Endothelial cell of umbilical vein (primary cell): ENCODE results near the gene CCS. TPM values are rescaled to one million over a fixed set of nuclear protein-coding genes. Genes with fewer than 3 reads are reported as not detected.

Source experiments
- BruUV-seq: library from RNA; stranded (reverse); fragments of 400-500 nt; replicated peaks from 2 replicates; lab custom pipeline; 2021; lab: Mats Ljungman, UMichigan
- CTCF ChIA-PET: fragments of 300-600, 350-600 bp; sonication (Branson Sonifier 250); formaldehyde crosslinking; loops from one replicate; lab custom pipeline; 2021; ENCODE audit warnings: antibody characterized with exemption, inconsistent platforms; lab: Charles Lee
- POLR2A ChIA-PET: fragments of 300-600, 350-600 bp; sonication (Branson Sonifier 250); formaldehyde crosslinking; loops from one replicate; lab custom pipeline; 2021; ENCODE audit warnings: antibody characterized with exemption, inconsistent platforms; lab: Charles Lee
- DNase-seq: peaks from one replicate; pipeline ENCODE4 v3.0.0-alpha.2; 2011; ENCODE audit warnings: low read depth, low spot score
- FAIRE-seq: peaks from 2 replicates; lab custom pipeline; 2011; peaks lifted over from hg19 to GRCh38; lab: Jason Lieb, UNC
- H2AFZ ChIP-seq: 2 replicates; pipeline ENCODE4 v1.6.0; 2012; ENCODE audit warnings: low read depth, low read length, control low read depth, inconsistent platforms
- H3K27ac ChIP-seq: 2 replicates; pipeline ENCODE4 v1.5.1; 2011; ENCODE audit warnings: low read depth, mild to moderate bottlenecking, control low read depth, low read length, moderate library complexity; ENCODE audit not compliant: insufficient read depth
- H3K27me3 ChIP-seq, 2 experiments: 2 replicates each; pipeline versions ENCODE4 v1.6.0 to v1.6.1; 2011; ENCODE audit warnings: low read length in 2 of 2, mixed read lengths in 1 of 2; ENCODE audit not compliant: control insufficient read depth in 2 of 2, insufficient read depth in 2 of 2
- H3K36me3 ChIP-seq, 2 experiments: 2 replicates in 1 of 2; 3 replicates in 1 of 2; pipeline ENCODE4 v1.5.1; 2011; ENCODE audit warnings: low read length in 2 of 2, mild to moderate bottlenecking in 1 of 2, moderate library complexity in 1 of 2; ENCODE audit not compliant: control insufficient read depth in 2 of 2, insufficient read depth in 2 of 2; ENCODE audit errors: extremely low read depth in 1 of 2
- H3K4me1 ChIP-seq: 3 replicates; pipeline ENCODE4 v1.5.1; 2011; ENCODE audit warnings: mild to moderate bottlenecking, low read length; ENCODE audit not compliant: control insufficient read depth, insufficient read depth; ENCODE audit errors: extremely low read depth
- H3K4me2 ChIP-seq: 2 replicates; pipeline ENCODE4 v1.6.1; 2011; ENCODE audit warnings: low read length, control low read depth, mixed read lengths; ENCODE audit not compliant: insufficient read depth
- H3K4me3 ChIP-seq, 3 experiments: fragments of 200-600 bp in 1 of 3; sonication (generic), shearing (Covaris generic) in 1 of 3; replicated peaks in 1 of 3; 2 replicates each; pipeline ENCODE4 v1.5.1; 2011 to 2016; ENCODE audit warnings: control low read depth in 3 of 3, low read length in 3 of 3, mild to moderate bottlenecking in 2 of 3, inconsistent platforms in 1 of 3, low read depth in 1 of 3, moderate library complexity in 1 of 3; ENCODE audit not compliant: insufficient read depth in 1 of 3
- H3K79me2 ChIP-seq: 2 replicates; pipeline ENCODE4 v1.6.0; 2012; ENCODE audit warnings: low read length, inconsistent platforms; ENCODE audit not compliant: control insufficient read depth, insufficient read depth
- H3K9ac ChIP-seq: replicated peaks from 2 replicates; pipeline ENCODE3; 2011; ENCODE audit warnings: low read length, control low read depth; ENCODE audit not compliant: insufficient read depth; ENCODE audit errors: extremely low read depth
- H3K9me1 ChIP-seq: replicated peaks from 3 replicates; pipeline ENCODE4 v1.6.0; 2011; ENCODE audit warnings: mild to moderate bottlenecking, low read length; ENCODE audit not compliant: control insufficient read depth, insufficient read depth; ENCODE audit errors: extremely low read depth
- H3K9me3 ChIP-seq: replicated peaks from 2 replicates; pipeline ENCODE4 v1.5.1; 2012; ENCODE audit warnings: low read length, inconsistent platforms; ENCODE audit not compliant: control insufficient read depth, insufficient read depth
- H4K20me1 ChIP-seq: replicated peaks from 2 replicates; pipeline ENCODE3; 2011; ENCODE audit warnings: mild to moderate bottlenecking, low read length; ENCODE audit not compliant: control insufficient read depth, insufficient read depth; ENCODE audit errors: extremely low read depth
- EZH2 ChIP-seq: IDR thresholded peaks from 2 replicates; pipeline ENCODE4 v1.6.1; 2012; ENCODE audit warnings: borderline replicate concordance, low read depth, mild to moderate bottlenecking, moderate library complexity, low read length, inconsistent platforms; ENCODE audit not compliant: severe bottlenecking
- FOS ChIP-seq: IDR thresholded peaks from 2 replicates; pipeline ENCODE4 v1.6.1; 2011; ENCODE audit warnings: mild to moderate bottlenecking, low read length, moderate library complexity, borderline replicate concordance; ENCODE audit not compliant: insufficient read depth
- GATA2 ChIP-seq: IDR thresholded peaks from 2 replicates; pipeline ENCODE4 v1.7.0; 2011; ENCODE audit warnings: low read depth, mild to moderate bottlenecking, moderate library complexity, mixed read lengths, low read length; ENCODE audit not compliant: insufficient read length, insufficient read depth
- JUN ChIP-seq: IDR thresholded peaks from 2 replicates; pipeline ENCODE4 v1.6.1; 2011; ENCODE audit warnings: borderline replicate concordance, low read depth; ENCODE audit not compliant: insufficient read length, insufficient read depth
- MYC ChIP-seq: IDR thresholded peaks from one replicate; pipeline ENCODE4 v1.6.1; 2011; ENCODE audit warnings: mild to moderate bottlenecking, low read depth, low read length
- POLR2A ChIP-seq: IDR thresholded peaks from 2 replicates; pipeline ENCODE4 v1.6.1; 2012; ENCODE audit warnings: low read depth, mild to moderate bottlenecking, control low read depth, low read length
- POLR2AphosphoS5 ChIP-seq: IDR thresholded peaks from 2 replicates; pipeline ENCODE4 v1.6.1; 2012; ENCODE audit warnings: low read depth, mild to moderate bottlenecking, control low read depth, low read length, moderate library complexity; ENCODE audit not compliant: insufficient read depth
- dilution Hi-C: fragments of 300-500 bp; cut with MboI; formaldehyde crosslinking; loops from one replicate; pipeline ENCODE4 v1.15.0; 2019; ENCODE audit warnings: low sequenced_read_pairs; ENCODE audit not compliant: extremely low pct_ligation_motif_present
- intact Hi-C: fragments of 100-400 bp; cut with micrococcal nuclease; formaldehyde crosslinking; loops from one replicate; pipeline ENCODE4 v1.10.0; 2022
- polyA plus RNA-seq, 4 experiments: library from polyadenylated mRNA; depleted of rRNA in 3 of 4; stranded (reverse) in 3 of 4; unstranded in 1 of 4; fragments of >200 nt; gene quantifications; 2 replicates each; pipeline versions ENCODE4 v1.2.1 to v1.2.3, GENCODE V29; 2011 to 2012; ENCODE audit warnings: missing spikeins in 1 of 4
- total RNA-seq: library from RNA; stranded (reverse); gene quantifications from 2 replicates; pipeline ENCODE4 v1.2.3, GENCODE V29; 2021
- TF ChIP-seq, protein P1 (sequence below): IDR thresholded peaks from 2 replicates; pipeline ENCODE4 v1.6.1; 2011; ENCODE audit not compliant: insufficient read depth, insufficient read length
- TF ChIP-seq, protein P2 (sequence below), 2 donors: IDR thresholded peaks; 1 replicate in 1 of 2; 2 replicates in 1 of 2; pipeline ENCODE4 v1.5.1; 2011; ENCODE audit warnings: low read length in 2 of 2, mild to moderate bottlenecking in 2 of 2, moderate library complexity in 2 of 2, control low read depth in 1 of 2, inconsistent platforms in 1 of 2, low read depth in 1 of 2; ENCODE audit not compliant: insufficient read depth in 1 of 2; ENCODE audit errors: extremely low read depth in 1 of 2

The CCS gene
- total and polyA plus RNA-seq, 2 donors (not counting 3 experiments of a cell fraction or from before 2014, with no cell fraction given): 38.7 to 39.0 TPM

DNA sequence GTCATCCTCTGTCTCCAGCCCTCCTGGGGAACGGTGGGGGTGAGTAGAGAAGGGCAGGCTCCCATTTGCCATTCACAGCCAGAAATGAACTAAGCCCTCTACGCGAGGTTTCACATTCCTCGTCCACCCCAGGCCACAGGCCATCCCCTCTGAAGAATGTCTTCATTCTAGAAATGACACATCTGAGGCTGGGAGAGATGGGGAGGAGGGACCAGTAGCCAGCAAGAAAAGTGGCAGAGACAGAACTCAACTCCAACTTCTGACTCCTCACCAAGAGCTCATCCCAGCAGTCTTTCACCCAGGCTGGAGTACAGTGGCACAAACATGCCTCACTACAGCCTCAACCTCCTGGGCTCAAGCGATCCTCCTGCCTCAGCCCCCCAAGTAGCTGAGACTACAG is 28.0 kb upstream of the CCS start:
- dilution Hi-C loops (no loop called here), intact Hi-C loops (no loop called here)
- Histone ChIP-seq H4K20me1 (no peaks in the 10 kb centered on the region), H3K9ac (no peak overlapping the region), H3K9me1 (no peaks in the 10 kb centered on the region), H3K36me3 (no peaks in the 10 kb centered on the region), H3K4me2 (no peak overlapping the region), H3K4me3 (no peak overlapping the region), H3K27me3 (no peaks in the 10 kb centered on the region), H2AFZ (no peak overlapping the region), H3K79me2 (no peaks in the 10 kb centered on the region), H3K4me1 (peaks cover 3% of the 10 kb centered on the region), H3K9me3 (no peaks in the 10 kb centered on the region), H3K27ac (no peak overlapping the region)
- TF ChIP-seq FOS: no peak
- no peak for TF ChIP-seq POLR2AphosphoS5
- TF ChIP-seq, protein P1, sequence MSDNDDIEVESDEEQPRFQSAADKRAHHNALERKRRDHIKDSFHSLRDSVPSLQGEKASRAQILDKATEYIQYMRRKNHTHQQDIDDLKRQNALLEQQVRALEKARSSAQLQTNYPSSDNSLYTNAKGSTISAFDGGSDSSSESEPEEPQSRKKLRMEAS: no peak
- TF ChIP-seq MYC: no peak
- TF ChIP-seq GATA2: no peak
- TF ChIP-seq, protein P2, sequence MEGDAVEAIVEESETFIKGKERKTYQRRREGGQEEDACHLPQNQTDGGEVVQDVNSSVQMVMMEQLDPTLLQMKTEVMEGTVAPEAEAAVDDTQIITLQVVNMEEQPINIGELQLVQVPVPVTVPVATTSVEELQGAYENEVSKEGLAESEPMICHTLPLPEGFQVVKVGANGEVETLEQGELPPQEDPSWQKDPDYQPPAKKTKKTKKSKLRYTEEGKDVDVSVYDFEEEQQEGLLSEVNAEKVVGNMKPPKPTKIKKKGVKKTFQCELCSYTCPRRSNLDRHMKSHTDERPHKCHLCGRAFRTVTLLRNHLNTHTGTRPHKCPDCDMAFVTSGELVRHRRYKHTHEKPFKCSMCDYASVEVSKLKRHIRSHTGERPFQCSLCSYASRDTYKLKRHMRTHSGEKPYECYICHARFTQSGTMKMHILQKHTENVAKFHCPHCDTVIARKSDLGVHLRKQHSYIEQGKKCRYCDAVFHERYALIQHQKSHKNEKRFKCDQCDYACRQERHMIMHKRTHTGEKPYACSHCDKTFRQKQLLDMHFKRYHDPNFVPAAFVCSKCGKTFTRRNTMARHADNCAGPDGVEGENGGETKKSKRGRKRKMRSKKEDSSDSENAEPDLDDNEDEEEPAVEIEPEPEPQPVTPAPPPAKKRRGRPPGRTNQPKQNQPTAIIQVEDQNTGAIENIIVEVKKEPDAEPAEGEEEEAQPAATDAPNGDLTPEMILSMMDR (IDR thresholded peaks at IDR 0.05; ENCODE audit: extremely low read depth in 1 of 2, insufficient read depth in 1 of 2, low read depth in 1 of 2, low read length in 2 of 2): no peak
- TF ChIP-seq JUN: no peak
- no peak for TF ChIP-seq EZH2
- TF ChIP-seq POLR2A: no peak
- no peak for FAIRE-seq
- BruUV-seq: no TSS peak
- CTCF ChIA-PET: no interaction called here
- POLR2A ChIA-PET: no interaction called here
- no peak for DNase-seq
